GM21515 (cell line): ENCODE results near the gene PPM1G.
"Not testable (repeated sequence)": the region's sequence is repeated elsewhere in the genome, so short reads cannot be mapped to it uniquely, and the experiment has no call there.

ENCODE experiments used
- ATAC-seq: cut with Tn5 transposase; IDR thresholded peaks from one replicate; pipeline ENCODE4 v1.9.1; 2021; ENCODE audit not compliant: unreplicated experiment

The PPM1G gene

GRCh38 chr2:27409321-27410073, at the start of gene PPM1G:
TSS of gene PPM1G (minus strand) at chr2:27409591. CDS start at chr2:27409422, 169 bp downstream.
- peak; percentile 92 for ATAC-seq

- no peak for ATAC-seq
These were observed 44.6 kb upstream of the PPM1G start for GRCh38 chr2:27453968-27454367.

- ATAC-seq: no peak
These were observed 41.7 kb upstream of the PPM1G start for GRCh38 chr2:27451095-27451494.

GRCh38 chr2:27448381-27448780, 39.0 kb upstream of the PPM1G start:
- no peak for ATAC-seq

- ATAC-seq: no peak
These were observed 36.7 kb upstream of the PPM1G start for GRCh38 chr2:27446057-27446456.

GRCh38 chr2:27445615-27446014, 36.2 kb upstream of the PPM1G start:
- no peak for ATAC-seq

GRCh38 chr2:27445155-27445554, 35.8 kb upstream of the PPM1G start:
- no peak for ATAC-seq

- ATAC-seq: no peak
These were observed 33.5 kb upstream of the PPM1G start for GRCh38 chr2:27442920-27443282.

GRCh38 chr2:27441958-27442919, 32.8 kb upstream of the PPM1G start, which contains the start of gene KRTCAP3:
TSS of gene KRTCAP3 (plus strand) at chr2:27442381. CDS start at chr2:27442413, 32 bp downstream.
- ATAC-seq: no peak

GRCh38 chr2:27441226-27441926, 32.0 kb upstream of the PPM1G start:
- ATAC-seq: no peak

GRCh38 chr2:27435628-27436027, 26.2 kb upstream of the PPM1G start:
- ATAC-seq: no peak

- no peak for ATAC-seq
These were observed 22.0 kb upstream of the PPM1G start for GRCh38 chr2:27431395-27431794.

GRCh38 chr2:27428978-27429541, 19.7 kb upstream of the PPM1G start:
- ATAC-seq: peak; percentile 60

GRCh38 chr2:27428213-27428977, 19.0 kb upstream of the PPM1G start, which contains the start of gene NRBP1:
TSS of gene NRBP1 (plus strand) at chr2:27428631. CDS start at chr2:27433274, 4,643 bp downstream.
- ATAC-seq: peak; percentile 88

- no peak for ATAC-seq
These were observed 18.4 kb upstream of the PPM1G start for GRCh38 chr2:27427863-27428212.

- ATAC-seq: not testable (repeated sequence)
These were observed 15.6 kb upstream of the PPM1G start for GRCh38 chr2:27425039-27425438.

GRCh38 chr2:27422958-27423357, 13.6 kb upstream of the PPM1G start:
- ATAC-seq: no peak

- no peak for ATAC-seq
These were observed 12.4 kb upstream of the PPM1G start for GRCh38 chr2:27421660-27422250.

GRCh38 chr2:27420996-27421395, 11.6 kb upstream of the PPM1G start:
- ATAC-seq: no peak

GRCh38 chr2:27416151-27416550, 6.8 kb upstream of the PPM1G start:
- ATAC-seq: no peak
